GM19193 (cell line): ENCODE results near the gene TNC.

ENCODE experiments used
- POLR2A ChIP-seq: IDR thresholded peaks from 4 replicates; pipeline ENCODE4 v1.6.1; 2011; ENCODE audit not compliant: insufficient read depth, insufficient read length; ENCODE audit errors: extremely low read depth

Gene TNC

DNA sequence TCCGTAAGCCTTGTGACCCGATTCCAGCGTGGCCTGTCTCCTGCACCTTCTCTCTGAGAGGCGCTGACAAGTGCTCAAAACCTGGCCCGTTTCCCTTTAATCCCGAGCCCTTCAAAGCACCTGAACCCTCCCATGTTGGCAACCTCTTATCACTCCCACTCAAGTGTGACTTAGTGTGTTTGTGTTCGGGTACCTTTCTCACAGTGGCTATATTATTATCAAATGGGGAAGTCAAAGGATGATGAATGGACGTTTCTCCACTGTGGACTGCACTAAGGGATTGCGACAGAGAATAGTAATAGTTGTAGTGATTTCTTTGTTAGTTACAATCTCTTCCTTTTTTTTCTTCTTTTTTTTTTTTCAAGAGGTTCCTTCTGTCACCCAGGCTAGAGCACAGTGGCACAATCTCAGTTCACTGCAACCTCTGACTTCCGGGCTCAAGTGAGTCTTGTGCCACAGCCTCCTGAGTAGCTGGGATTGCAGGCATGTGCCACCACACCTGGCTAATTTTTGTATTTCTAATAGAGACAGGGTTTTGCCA, 122.2 kb downstream of the TNC start:
- no peak for TF ChIP-seq POLR2A

GRCh38 chr9:114994768-114995167, 123.2 kb downstream of the TNC start:
- TF ChIP-seq POLR2A, result no peak

DNA sequence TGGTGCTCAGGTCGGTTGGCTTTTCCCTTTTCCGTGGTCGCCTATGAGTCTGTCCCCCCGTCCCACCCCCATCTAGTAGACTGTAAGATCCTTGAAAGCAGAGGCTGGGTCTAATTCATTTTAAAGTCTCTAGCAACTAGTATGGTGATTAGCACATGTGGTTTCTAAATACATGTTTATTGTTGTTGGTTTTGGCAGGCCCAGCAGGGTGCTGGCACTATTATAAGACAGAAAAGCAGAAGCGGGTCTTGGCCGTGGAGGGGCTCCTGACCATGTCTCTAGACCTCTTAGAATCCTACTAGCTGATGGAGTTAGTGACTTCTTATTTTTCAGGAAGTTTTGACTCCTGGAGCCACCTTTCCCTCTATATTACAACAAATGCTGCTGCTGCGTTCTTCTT, 126.1 kb downstream of the TNC start:
- TF ChIP-seq POLR2A, result no peak

- no peak for TF ChIP-seq POLR2A
These were observed 127.1 kb downstream of the TNC start for GRCh38 chr9:114990901-114991300.

- no peak for TF ChIP-seq POLR2A
These were observed 128.2 kb downstream of the TNC start for GRCh38 chr9:114989600-114990410.

- no peak for TF ChIP-seq POLR2A
These were observed 128.9 kb downstream of the TNC start for GRCh38 chr9:114988962-114989599.

DNA sequence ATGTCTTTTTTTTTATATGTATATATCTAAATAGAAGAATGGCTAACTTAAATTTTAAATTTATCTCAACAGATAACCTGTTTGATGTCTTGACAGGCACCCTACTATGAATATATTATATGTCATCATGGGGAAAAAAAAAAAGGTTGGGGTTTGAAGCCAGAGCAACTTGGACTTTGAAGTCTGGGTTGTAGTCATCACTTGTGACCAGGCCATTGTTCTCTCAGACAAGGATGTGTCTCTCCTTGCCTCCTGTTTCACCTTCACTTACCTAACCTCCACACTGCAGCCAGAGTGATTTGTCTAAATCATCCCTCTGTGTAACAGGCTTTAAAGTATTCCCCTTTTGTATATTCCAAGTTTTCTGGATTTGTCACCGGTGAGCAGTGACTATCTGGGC, 130.8 kb downstream of the TNC start:
- no peak for TF ChIP-seq POLR2A

GRCh38 chr9:114985959-114986501, 131.9 kb downstream of the TNC start:
- TF ChIP-seq POLR2A, result no peak

DNA sequence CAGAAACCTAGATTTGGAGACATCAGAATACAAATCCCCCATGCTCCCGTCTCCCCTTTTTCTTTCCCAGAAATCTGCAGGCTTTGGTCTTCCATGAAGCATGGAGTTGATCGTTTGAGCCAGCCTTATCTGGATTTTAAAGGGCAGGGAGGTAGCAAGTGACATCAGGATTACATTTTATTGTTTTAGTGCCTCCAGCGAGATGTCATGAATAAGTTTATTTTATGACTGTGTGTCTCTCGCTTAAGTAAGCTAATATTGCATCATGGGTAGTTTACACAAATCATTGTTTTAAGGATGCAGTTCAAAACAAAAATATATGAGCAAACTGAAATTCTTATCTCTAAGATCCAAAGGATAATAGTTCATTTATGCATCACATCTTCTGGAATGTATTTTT, 136.9 kb downstream of the TNC start:
- TF ChIP-seq POLR2A, result no peak

DNA sequence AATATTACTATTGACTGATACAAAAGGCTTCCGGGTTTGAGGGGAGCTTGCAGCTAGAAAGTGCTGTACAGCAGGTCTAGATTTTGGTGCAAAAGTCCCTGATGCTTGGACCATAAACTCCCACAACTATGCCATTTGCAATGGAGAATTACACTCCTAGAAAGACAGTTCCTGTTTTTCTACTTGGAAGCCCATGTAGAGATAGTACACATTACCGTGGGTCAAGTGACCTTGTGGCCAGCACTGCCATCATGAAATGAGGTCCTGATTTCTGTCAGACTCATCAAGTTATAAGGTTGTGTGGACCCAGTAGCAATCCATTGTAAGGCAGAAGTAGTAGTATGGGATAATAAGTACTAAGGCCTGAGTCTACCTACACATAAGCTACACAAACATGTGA, 144.7 kb downstream of the TNC start:
- no peak for TF ChIP-seq POLR2A

- TF ChIP-seq POLR2A, result no peak
These were observed 145.3 kb downstream of the TNC start for GRCh38 chr9:114972510-114973136.
